HepG2 (cell line): ENCODE results near the gene EEPD1. TPM values are rescaled to one million over a fixed set of nuclear protein-coding genes. Genes with fewer than 3 reads are reported as not detected.
A peak's percentile ranks its signal among the peaks of the same experiment; 100 is the strongest.

Source experiments
- EEA1 ChIP-seq: sonication (generic); formaldehyde crosslinking; IDR thresholded peaks from 2 replicates; pipeline ENCODE4 v1.5.1; 2020; ENCODE audit warnings: mild to moderate bottlenecking, missing genetic modification reagents, borderline replicate concordance
- HES4 ChIP-seq: sonication (generic); formaldehyde crosslinking; IDR thresholded peaks from 2 replicates; pipeline ENCODE4 v1.9.0; 2021; ENCODE audit warnings: mild to moderate bottlenecking, missing genetic modification reagents, borderline replicate concordance
- IKZF1 ChIP-seq: fragments of 450-650 bp; IDR thresholded peaks from 2 replicates; pipeline ENCODE4 v1.7.1; 2016
- MAZ ChIP-seq, 2 experiments: sonication (generic) in 1 of 2; formaldehyde crosslinking in 1 of 2; IDR thresholded peaks; 2 replicates each; pipeline versions ENCODE4 v1.5.0 to v1.6.1; 2012 to 2020; ENCODE audit warnings: low read depth in 2 of 2, mild to moderate bottlenecking in 2 of 2, borderline replicate concordance in 1 of 2, improper control_type of control experiment in 1 of 2, low read length in 1 of 2, missing genetic modification reagents in 1 of 2, moderate library complexity in 1 of 2
- MTF2 ChIP-seq: sonication (generic); formaldehyde crosslinking; IDR thresholded peaks from 2 replicates; pipeline ENCODE4 v1.5.0; 2020; ENCODE audit warnings: missing genetic modification reagents, borderline replicate concordance
- REPIN1 ChIP-seq: sonication (generic); formaldehyde crosslinking; IDR thresholded peaks from 2 replicates; pipeline ENCODE4 v1.8.0; 2022; ENCODE audit warnings: missing genetic modification reagents, low read depth, mild to moderate bottlenecking, borderline replicate concordance
- SCMH1 ChIP-seq: sonication (generic); formaldehyde crosslinking; IDR thresholded peaks from 2 replicates; pipeline ENCODE4 v1.9.0; 2021; ENCODE audit warnings: missing genetic modification reagents, mild to moderate bottlenecking, borderline replicate concordance
- TBX3 ChIP-seq: fragments of 450-650 bp; IDR thresholded peaks from 2 replicates; pipeline ENCODE4 v1.6.1; 2017; ENCODE audit warnings: antibody characterized with exemption, mild to moderate bottlenecking, inconsistent platforms, borderline replicate concordance
- TMF1 ChIP-seq: sonication (generic); formaldehyde crosslinking; IDR thresholded peaks from 2 replicates; pipeline ENCODE4 v1.8.1; 2022; ENCODE audit warnings: low read depth, missing genetic modification reagents
- ZNF121 ChIP-seq: sonication (generic); formaldehyde crosslinking; IDR thresholded peaks from 2 replicates; pipeline ENCODE4 v1.5.0; 2020; ENCODE audit warnings: mild to moderate bottlenecking, missing genetic modification reagents
- ZNF136 ChIP-seq: sonication (generic); formaldehyde crosslinking; IDR thresholded peaks from 2 replicates; pipeline ENCODE4 v1.8.1; 2022; ENCODE audit warnings: low read depth, mild to moderate bottlenecking, moderate library complexity, missing genetic modification reagents
- ZNF205 ChIP-seq: IDR thresholded peaks from 2 replicates; pipeline ENCODE4 v1.6.1; 2018; ENCODE audit warnings: missing biosample characterization, missing genetic modification reagents
- ZNF326 ChIP-seq: sonication (generic); formaldehyde crosslinking; IDR thresholded peaks from 2 replicates; pipeline ENCODE4 v1.4.0; 2020; ENCODE audit warnings: missing genetic modification reagents, borderline replicate concordance
- ZNF737 ChIP-seq: sonication (generic); formaldehyde crosslinking; IDR thresholded peaks from 2 replicates; pipeline ENCODE4 v1.5.0; 2020; ENCODE audit warnings: missing genetic modification reagents, mild to moderate bottlenecking, borderline replicate concordance
- polyA plus RNA-seq, 8 experiments: library from polyadenylated mRNA; depleted of rRNA in 3 of 8; stranded (reverse) in 7 of 8; unstranded in 1 of 8; fragments of >200 nt; fragmentation: Illumina TruSeq in 4 of 8; extraction: Trizol in 4 of 8; gene quantifications; 2 replicates each; pipeline versions ENCODE4 v1.2.1 to v1.2.3, GENCODE V29; 2011 to 2016; ENCODE audit warnings: low read depth in 4 of 8, missing spikeins in 1 of 8, mixed read lengths in 1 of 8; ENCODE audit not compliant: insufficient read depth in 1 of 8
- total RNA-seq, 5 experiments: library from RNA; depleted of rRNA; stranded (reverse); fragments of >200 nt; fragmentation: Illumina TruSeq; extraction: Trizol; gene quantifications; 2 replicates each; pipeline ENCODE4 v1.2.3, GENCODE V29; 2016; ENCODE audit warnings: low read depth in 1 of 5
- TF ChIP-seq, protein P1 (sequence below): sonication (generic); formaldehyde crosslinking; IDR thresholded peaks from 2 replicates; pipeline ENCODE4 v1.4.0; 2020; ENCODE audit warnings: missing genetic modification reagents, borderline replicate concordance
- TF ChIP-seq, protein P2 (sequence below): IDR thresholded peaks from 2 replicates; pipeline ENCODE4 v1.6.1; 2012; ENCODE audit warnings: low read depth, low read length, improper control_type of control experiment
- TF ChIP-seq, protein P3 (sequence below): sonication (generic); formaldehyde crosslinking; IDR thresholded peaks from 2 replicates; pipeline ENCODE4 v1.4.0; 2020; ENCODE audit warnings: missing genetic modification reagents
- TF ChIP-seq, protein P4 (sequence below): sonication (generic); formaldehyde crosslinking; IDR thresholded peaks from 2 replicates; pipeline ENCODE4 v1.5.0; 2020; ENCODE audit warnings: missing genetic modification reagents, mild to moderate bottlenecking, borderline replicate concordance
- TF ChIP-seq, protein P5 (sequence below): sonication (generic); formaldehyde crosslinking; IDR thresholded peaks from 2 replicates; pipeline ENCODE4 v1.4.0; 2020; ENCODE audit warnings: mild to moderate bottlenecking, missing genetic modification reagents

Gene EEPD1
- total and polyA plus RNA-seq, 2 of the 13 experiments (the other 11 are each of a cell fraction or from before 2014, with no cell fraction given): 10.1 to 16.4 TPM

DNA sequence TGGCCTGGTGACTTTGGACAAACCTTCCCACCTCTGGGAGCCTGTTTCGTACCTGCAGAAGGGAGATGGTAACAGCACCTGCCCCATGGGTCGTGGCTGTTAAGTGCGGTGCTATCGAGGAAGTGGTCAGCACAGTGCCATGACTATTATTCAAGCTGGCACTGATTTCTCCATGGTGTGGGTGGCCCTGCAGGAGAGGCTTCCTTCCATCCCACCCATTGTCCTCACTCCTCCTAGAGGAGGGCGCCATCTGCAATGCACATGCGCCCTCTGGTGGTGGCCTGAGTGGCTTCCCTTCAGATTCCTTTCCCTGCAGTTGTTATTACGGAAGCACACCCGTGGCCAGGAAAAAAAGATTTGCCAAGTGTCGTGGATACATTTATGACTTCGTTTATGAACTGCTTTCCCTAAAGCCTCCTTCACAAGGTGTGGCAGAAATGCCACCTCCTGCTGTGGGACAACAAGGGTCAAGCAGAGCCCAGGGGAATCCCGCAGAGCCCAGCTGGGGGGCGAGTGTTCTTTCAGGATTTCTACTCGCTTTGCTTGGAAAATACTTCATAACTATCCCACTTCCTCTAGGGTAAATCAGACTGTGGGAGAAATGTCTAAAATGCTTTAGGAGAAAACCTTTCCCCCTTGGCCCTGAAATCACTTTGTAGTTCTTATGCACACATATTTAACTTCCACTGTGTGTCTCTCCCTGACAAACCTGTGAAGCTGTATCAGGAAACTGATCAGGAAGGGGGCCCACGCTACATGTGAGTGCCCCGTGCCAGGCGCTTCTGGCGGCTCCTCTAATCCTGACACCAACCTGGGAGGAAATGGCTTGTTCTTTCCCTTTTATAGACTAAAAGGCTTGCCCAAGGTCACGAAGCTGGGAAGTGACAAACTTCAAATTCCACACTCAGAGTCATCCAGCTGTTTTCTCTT lies 138.6 kb downstream of the EEPD1 start (continued):
- TF ChIP-seq, protein P1, sequence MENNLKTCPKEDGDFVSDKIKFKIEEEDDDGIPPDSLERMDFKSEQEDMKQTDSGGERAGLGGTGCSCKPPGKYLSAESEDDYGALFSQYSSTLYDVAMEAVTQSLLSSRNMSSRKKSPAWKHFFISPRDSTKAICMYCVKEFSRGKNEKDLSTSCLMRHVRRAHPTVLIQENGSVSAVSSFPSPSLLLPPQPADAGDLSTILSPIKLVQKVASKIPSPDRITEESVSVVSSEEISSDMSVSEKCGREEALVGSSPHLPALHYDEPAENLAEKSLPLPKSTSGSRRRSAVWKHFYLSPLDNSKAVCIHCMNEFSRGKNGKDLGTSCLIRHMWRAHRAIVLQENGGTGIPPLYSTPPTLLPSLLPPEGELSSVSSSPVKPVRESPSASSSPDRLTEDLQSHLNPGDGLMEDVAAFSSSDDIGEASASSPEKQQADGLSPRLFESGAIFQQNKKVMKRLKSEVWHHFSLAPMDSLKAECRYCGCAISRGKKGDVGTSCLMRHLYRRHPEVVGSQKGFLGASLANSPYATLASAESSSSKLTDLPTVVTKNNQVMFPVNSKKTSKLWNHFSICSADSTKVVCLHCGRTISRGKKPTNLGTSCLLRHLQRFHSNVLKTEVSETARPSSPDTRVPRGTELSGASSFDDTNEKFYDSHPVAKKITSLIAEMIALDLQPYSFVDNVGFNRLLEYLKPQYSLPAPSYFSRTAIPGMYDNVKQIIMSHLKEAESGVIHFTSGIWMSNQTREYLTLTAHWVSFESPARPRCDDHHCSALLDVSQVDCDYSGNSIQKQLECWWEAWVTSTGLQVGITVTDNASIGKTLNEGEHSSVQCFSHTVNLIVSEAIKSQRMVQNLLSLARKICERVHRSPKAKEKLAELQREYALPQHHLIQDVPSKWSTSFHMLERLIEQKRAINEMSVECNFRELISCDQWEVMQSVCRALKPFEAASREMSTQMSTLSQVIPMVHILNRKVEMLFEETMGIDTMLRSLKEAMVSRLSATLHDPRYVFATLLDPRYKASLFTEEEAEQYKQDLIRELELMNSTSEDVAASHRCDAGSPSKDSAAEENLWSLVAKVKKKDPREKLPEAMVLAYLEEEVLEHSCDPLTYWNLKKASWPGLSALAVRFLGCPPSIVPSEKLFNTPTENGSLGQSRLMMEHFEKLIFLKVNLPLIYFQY: no peak
- TF ChIP-seq, protein P2, sequence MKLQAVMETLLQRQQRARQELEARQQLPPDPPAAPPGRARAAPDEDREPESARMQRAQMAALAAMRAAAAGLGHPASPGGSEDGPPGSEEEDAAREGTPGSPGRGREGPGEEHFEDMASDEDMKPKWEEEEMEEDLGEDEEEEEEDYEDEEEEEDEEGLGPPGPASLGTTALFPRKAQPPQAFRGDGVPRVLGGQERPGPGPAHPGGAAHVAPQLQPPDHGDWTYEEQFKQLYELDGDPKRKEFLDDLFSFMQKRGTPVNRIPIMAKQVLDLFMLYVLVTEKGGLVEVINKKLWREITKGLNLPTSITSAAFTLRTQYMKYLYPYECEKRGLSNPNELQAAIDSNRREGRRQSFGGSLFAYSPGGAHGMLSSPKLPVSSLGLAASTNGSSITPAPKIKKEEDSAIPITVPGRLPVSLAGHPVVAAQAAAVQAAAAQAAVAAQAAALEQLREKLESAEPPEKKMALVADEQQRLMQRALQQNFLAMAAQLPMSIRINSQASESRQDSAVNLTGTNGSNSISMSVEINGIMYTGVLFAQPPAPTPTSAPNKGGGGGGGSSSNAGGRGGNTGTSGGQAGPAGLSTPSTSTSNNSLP: no peak
- TF ChIP-seq MTF2 (CRISPR knock-in tag): no peak
- no peak for TF ChIP-seq ZNF136 (CRISPR knock-in tag)
- 0 out of 2 replicates have a peak, but pooled peaks have one; percentile 40 for TF ChIP-seq ZNF326
- TF ChIP-seq REPIN1 (CRISPR knock-in tag): no peak
- no peak for TF ChIP-seq MAZ (IDR thresholded peaks at IDR 0.05; ENCODE audit: borderline replicate concordance, low read depth, low read length)
- TF ChIP-seq MAZ (CRISPR knock-in tag; IDR thresholded peaks at IDR 0.05; ENCODE audit: low read depth): 0 out of 2 replicates have a peak, but pooled peaks have one; percentile 20
- TF ChIP-seq, protein P3, sequence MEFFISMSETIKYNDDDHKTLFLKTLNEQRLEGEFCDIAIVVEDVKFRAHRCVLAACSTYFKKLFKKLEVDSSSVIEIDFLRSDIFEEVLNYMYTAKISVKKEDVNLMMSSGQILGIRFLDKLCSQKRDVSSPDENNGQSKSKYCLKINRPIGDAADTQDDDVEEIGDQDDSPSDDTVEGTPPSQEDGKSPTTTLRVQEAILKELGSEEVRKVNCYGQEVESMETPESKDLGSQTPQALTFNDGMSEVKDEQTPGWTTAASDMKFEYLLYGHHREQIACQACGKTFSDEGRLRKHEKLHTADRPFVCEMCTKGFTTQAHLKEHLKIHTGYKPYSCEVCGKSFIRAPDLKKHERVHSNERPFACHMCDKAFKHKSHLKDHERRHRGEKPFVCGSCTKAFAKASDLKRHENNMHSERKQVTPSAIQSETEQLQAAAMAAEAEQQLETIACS: no peak
- no peak for TF ChIP-seq EEA1 (CRISPR knock-in tag)
- TF ChIP-seq ZNF737: 0 out of 2 replicates have a peak, but pooled peaks have one; percentile 29
- TF ChIP-seq IKZF1: no peak
- no peak for TF ChIP-seq HES4 (CRISPR knock-in tag)
- no peak for TF ChIP-seq ZNF205 (CRISPR knock-in tag)
- no peak for TF ChIP-seq TBX3
- TF ChIP-seq SCMH1 (CRISPR knock-in tag): no peak
- no peak for TF ChIP-seq ZNF121 (CRISPR knock-in tag)
- TF ChIP-seq, protein P4, sequence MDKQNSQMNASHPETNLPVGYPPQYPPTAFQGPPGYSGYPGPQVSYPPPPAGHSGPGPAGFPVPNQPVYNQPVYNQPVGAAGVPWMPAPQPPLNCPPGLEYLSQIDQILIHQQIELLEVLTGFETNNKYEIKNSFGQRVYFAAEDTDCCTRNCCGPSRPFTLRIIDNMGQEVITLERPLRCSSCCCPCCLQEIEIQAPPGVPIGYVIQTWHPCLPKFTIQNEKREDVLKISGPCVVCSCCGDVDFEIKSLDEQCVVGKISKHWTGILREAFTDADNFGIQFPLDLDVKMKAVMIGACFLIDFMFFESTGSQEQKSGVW (CRISPR knock-in tag): no peak
- TF ChIP-seq TMF1: no peak
- TF ChIP-seq, protein P5, sequence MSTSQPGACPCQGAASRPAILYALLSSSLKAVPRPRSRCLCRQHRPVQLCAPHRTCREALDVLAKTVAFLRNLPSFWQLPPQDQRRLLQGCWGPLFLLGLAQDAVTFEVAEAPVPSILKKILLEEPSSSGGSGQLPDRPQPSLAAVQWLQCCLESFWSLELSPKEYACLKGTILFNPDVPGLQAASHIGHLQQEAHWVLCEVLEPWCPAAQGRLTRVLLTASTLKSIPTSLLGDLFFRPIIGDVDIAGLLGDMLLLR (CRISPR knock-in tag): no peak; the same call in 1 of the 2 replicates
